Measurements from ENCODE around the gene PSMG3. TPM values are rescaled to one million over a fixed set of nuclear protein-coding genes. Genes with fewer than 3 reads are reported as not detected.

The PSMG3 gene
- total and polyA plus RNA-seq, 2 of the 8 experiments (the other 6 are each of a cell fraction or from before 2014, with no cell fraction given): 30.2 to 62.0 TPM

DNA sequence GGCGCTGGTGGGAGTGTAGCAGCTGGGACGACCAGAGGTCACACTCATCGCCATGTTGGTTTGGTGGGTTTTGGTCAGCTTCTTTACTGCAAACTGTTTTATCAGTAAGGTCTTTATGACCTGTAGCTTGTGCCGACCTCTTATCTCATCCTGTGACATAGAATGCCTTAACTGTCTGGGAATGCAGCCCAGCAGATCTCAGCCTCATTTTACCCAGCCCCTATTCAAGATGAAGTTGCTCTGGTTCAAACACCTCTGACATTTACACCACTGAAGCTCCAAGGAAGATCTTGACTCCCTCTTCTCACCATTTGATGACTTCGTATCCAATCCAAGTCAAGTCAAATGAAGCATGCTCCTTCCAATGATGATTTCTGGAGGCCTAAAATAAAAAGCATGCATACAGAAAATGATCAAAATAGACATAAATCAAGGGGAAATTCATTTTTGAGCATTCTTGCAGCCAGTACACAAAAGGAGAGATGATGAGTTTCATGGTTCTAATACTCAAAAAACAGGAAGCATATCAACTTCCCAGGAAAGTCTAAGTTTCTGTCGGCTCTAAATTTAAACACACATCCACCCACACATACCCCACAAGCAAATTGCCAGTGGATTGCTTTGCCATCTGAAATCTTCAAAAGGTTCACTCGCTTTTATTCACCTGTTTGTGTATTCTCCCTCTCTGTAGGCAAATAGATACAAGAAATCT lies 2.4 kb upstream of the PSMG3 start (continued):
- TF ChIP-seq TCF12 (IDR thresholded peaks at IDR 0.05; ENCODE audit: low read depth, low read length): no peak
- no peak for TF ChIP-seq GTF2F1 (IDR thresholded peaks at IDR 0.05; ENCODE audit: borderline replicate concordance, low read depth, low read length)
- TF ChIP-seq EP300 (IDR thresholded peaks at IDR 0.05; ENCODE audit: borderline replicate concordance in 1 of 2, low read depth in 2 of 2, low read length in 2 of 2): no peak
- TF ChIP-seq RFX5 (IDR thresholded peaks at IDR 0.05; ENCODE audit: borderline replicate concordance, low read depth, low read length): no peak
- no peak for TF ChIP-seq BACH1 (IDR thresholded peaks at IDR 0.05; ENCODE audit: low read length)
- TF ChIP-seq, protein P1, sequence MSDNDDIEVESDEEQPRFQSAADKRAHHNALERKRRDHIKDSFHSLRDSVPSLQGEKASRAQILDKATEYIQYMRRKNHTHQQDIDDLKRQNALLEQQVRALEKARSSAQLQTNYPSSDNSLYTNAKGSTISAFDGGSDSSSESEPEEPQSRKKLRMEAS (IDR thresholded peaks at IDR 0.05): no peak
- TF ChIP-seq ZNF274 (IDR thresholded peaks at IDR 0.05; ENCODE audit: borderline replicate concordance, extremely low read depth, low read length): no peak
- no peak for TF ChIP-seq RXRA (IDR thresholded peaks at IDR 0.05; ENCODE audit: insufficient read depth, low read depth, low read length)
